Peyer's patch (tissue), 4 donors: Measurements from ENCODE around the gene ZMIZ2.

Experiments
- CTCF ChIP-seq, 6 experiments: fragments of 450-650 bp in 4 of 6; fragments of 200-600 bp in 2 of 6; sonication (generic) in 1 of 6; IDR thresholded peaks; one replicate each; pipeline ENCODE4 v1.5.1; 2017 to 2019; ENCODE audit warnings: antibody characterized with exemption in 6 of 6, mild to moderate bottlenecking in 3 of 6, moderate library complexity in 1 of 6
- POLR2A ChIP-seq, 2 donors: fragments of 450-650 bp; IDR thresholded peaks; one replicate each; pipeline ENCODE4 v1.5.1; 2017; ENCODE audit warnings: antibody characterized with exemption in 2 of 2, mild to moderate bottlenecking in 2 of 2, moderate library complexity in 2 of 2

DNA sequence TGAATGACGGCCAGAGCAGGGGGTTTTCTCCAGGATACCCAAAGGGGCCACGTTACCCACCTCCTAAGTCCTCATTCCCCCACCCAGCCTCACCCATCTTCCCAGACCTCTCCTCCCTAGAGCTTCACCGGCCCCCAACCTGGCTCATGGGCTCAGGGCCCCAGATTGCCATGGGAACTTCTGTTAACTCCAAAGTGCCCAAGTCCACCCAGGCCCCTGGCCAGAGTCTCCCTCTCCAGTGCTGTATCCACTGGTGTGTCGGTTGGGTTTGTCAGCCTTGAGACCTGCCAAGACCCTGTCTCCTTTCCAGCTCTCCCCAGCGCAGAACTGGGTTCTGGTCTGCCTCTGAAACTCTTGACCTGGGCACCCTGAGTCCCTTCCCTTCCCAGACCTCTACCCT lies 37.1 kb upstream of the ZMIZ2 start:
- TF ChIP-seq POLR2A (IDR thresholded peaks at IDR 0.05) (no peak), CTCF (IDR thresholded peaks at IDR 0.05) (no peak)
